HFF-Myc (cell line): Measurements from ENCODE around the gene GDI2.
"Not testable (repeated sequence)": the region's sequence is repeated elsewhere in the genome, so short reads cannot be mapped to it uniquely, and the experiment has no call there.

Experiments used
- DNase-seq: peaks from one replicate; pipeline ENCODE4 v3.0.0-alpha.2; 2011; ENCODE audit warnings: low read depth; ENCODE audit errors: extremely low read depth
- H3K4me3 ChIP-seq: replicated peaks from 2 replicates; pipeline ENCODE4 v1.5.1; 2011; ENCODE audit warnings: low read depth, mild to moderate bottlenecking, control low read depth, low read length
- TF ChIP-seq, protein P1 (sequence below): IDR thresholded peaks from 2 replicates; pipeline ENCODE4 v1.5.1; 2012; ENCODE audit warnings: mild to moderate bottlenecking, low read depth, low read length, control low read depth; ENCODE audit errors: missing control alignments

GDI2 gene

DNA sequence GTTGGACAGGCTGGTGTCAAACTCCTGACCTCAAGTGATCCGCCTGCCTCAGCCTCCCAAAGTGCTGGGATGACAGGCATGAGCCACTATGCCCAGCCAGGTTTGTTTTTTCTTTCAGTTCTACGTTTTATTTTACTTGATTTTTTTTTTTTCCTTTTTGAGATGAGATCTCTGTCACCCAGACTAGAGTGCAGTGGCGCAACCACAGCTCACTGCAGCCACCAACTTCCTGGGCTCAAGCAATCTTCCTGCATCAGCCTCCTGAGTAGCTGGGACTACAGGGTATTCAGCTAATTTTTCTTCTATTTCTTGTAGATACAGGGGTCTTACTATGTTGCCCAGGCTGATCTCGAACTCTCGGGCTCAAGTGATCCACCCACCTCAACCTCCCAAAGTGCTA, 24.3 kb downstream of the GDI2 start:
- TF ChIP-seq, protein P1, sequence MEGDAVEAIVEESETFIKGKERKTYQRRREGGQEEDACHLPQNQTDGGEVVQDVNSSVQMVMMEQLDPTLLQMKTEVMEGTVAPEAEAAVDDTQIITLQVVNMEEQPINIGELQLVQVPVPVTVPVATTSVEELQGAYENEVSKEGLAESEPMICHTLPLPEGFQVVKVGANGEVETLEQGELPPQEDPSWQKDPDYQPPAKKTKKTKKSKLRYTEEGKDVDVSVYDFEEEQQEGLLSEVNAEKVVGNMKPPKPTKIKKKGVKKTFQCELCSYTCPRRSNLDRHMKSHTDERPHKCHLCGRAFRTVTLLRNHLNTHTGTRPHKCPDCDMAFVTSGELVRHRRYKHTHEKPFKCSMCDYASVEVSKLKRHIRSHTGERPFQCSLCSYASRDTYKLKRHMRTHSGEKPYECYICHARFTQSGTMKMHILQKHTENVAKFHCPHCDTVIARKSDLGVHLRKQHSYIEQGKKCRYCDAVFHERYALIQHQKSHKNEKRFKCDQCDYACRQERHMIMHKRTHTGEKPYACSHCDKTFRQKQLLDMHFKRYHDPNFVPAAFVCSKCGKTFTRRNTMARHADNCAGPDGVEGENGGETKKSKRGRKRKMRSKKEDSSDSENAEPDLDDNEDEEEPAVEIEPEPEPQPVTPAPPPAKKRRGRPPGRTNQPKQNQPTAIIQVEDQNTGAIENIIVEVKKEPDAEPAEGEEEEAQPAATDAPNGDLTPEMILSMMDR: no peak
- no peak overlapping the region for H3K4me3 ChIP-seq
- DNase-seq: no peak

DNA sequence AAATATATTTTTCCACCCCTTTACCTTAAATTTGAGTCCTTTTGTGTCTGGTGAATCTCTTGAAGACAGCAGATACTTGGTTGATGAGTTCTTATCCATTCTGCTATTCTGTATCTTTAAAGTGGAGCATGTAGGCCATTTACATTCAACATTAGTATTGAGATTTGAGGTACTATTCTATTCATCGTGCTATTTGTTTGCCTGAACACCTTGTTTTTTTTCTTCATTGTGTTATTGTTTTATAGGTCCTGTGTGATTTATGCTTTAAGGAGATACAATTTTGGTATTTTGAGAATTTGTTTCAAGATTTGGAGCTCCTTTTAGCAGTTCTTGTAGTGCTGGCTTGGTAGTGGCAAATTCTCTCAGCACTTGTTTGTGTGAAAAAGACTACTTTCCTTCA, 29.9 kb downstream of the GDI2 start:
- no peak for DNase-seq
- no peak overlapping the region for H3K4me3 ChIP-seq
- TF ChIP-seq, protein P1: no peak

DNA sequence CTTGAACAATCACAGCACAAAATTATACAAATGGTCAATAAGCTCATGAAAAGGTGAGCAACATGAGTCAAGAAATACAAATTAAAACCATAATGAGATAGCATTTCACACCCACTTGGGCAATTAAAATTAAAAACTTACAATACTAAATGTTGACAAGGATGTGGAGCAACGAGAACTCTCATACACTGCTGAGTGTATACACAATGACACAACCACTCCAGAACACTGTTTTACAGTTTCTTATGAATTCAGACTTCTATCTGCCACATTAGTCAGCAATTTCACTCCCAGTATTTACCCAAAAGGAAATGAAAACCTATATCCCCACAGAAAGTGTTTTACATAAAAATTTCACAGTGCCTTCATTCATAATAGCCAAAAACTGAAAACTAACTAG, 31.1 kb downstream of the GDI2 start:
- no peak overlapping the region for H3K4me3 ChIP-seq
- TF ChIP-seq, protein P1: no peak
- no peak for DNase-seq

DNA sequence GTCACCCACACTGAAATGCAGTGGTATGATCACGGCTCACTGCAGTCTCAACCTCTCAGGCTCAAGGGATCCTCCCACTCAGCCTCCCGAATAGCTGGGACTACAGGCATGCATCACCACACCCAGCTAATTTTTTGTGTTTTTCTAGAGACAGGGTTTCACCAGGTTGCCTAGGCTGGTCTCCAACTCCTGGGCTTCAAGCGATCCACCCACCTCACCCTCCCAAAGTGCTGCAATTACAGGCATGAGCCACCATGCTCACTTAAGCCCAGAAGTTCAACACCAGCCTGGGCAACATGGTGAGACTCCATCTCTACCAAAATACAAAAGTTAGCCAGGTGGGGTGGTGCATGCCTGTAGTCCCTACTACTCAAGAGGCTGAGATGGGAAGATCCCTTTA, 33.5 kb downstream of the GDI2 start:
- no peak for DNase-seq
- no peak overlapping the region for H3K4me3 ChIP-seq
- TF ChIP-seq, protein P1: no peak

DNA sequence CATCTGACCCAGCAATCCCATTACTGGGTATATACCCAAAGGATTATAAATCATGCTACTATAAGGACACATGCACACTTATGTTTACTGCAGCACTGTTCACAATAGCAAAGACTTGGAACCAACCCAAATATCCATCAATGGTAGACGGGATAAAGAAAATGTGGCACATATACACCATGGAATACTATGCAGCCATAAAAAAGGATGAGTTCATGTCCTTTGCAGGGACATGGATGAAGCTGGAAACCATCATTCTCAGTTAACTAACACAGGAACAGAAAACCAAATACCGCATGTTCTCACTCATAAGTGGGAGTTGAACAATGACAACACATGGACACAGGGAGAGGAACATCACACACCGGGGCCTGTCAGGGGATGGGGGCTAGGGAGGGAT, 35.5 kb downstream of the GDI2 start:
- not testable (repeated sequence) for DNase-seq, H3K4me3 ChIP-seq

DNA sequence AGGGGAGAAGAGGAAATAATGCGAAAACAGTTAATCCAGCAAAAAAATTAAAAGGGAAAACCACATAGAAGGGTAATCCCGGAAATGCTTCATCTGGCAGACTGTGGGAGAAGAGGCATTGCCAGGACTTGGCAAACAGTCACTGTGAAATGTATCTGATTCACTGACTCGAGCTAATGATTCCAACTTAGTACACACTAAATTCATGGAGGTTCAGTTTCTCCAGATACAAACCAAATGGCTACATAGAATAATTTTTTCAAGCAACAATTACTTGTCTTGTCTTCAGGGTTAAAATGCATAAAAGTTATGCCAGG, 36.4 kb downstream of the GDI2 start:
- peak; percentile 14 for DNase-seq
- no peak overlapping the region for H3K4me3 ChIP-seq
- TF ChIP-seq, protein P1: no peak

DNA sequence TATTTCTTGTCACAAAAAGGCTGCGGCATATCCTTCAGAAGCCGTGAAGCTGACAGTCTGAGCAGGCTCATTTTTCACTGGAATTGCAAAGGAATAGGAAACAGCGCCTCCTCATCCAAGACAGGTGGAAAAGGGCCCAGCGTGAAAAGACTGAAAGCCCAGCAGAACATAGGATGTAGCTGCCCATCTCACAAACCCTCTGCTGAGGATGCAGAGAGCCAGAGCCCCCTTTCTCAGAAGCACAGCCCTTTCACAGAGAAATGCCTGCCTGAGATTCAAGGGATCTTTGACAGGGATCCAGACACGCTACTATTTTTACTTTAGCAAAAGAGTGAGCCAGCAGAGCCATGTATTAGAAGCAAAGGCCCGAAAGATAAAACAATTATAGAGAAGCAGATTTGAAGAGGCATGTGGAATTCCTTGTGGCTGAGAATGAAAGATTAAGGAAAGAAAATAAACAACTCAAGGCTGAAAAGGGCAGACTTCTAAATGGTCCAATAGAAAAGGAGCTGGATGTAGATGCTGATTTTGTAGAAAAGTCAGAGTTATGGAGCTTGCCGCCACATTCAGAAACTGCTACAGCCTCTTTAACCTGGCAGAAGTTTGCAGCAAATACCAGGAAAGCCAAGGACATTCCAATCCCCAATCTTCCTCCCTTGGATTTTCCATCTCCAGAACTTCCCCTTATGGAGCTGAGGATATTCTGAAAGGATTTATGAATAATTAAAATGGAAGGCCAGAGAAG, 36.9 kb downstream of the GDI2 start:
- TF ChIP-seq, protein P1: no peak
- no peak for DNase-seq
- no peak overlapping the region for H3K4me3 ChIP-seq
